GM21786 (cell line): Measurements from ENCODE around the gene TAS2R60.

ENCODE experiments used
- ATAC-seq: cut with Tn5 transposase; IDR thresholded peaks from one replicate; pipeline ENCODE4 v1.9.1; 2021; ENCODE audit not compliant: unreplicated experiment

The TAS2R60 gene

GRCh38 chr7:143437578-143437977 is 5.7 kb upstream of the TAS2R60 start:
- ATAC-seq, result no peak

GRCh38 chr7:143439866-143440265 is 3.4 kb upstream of the TAS2R60 start:
- ATAC-seq, result no peak

GRCh38 chr7:143444063-143444782 is 970 bp downstream of the TAS2R60 start:
- no peak for ATAC-seq

GRCh38 chr7:143444785-143445184 is 1.5 kb downstream of the TAS2R60 start:
- no peak for ATAC-seq

GRCh38 chr7:143447466-143447865 is 4.2 kb downstream of the TAS2R60 start:
- no peak for ATAC-seq

GRCh38 chr7:143448429-143448828 is 5.2 kb downstream of the TAS2R60 start:
- ATAC-seq, result no peak

- no peak for ATAC-seq
Measured at GRCh38 chr7:143449793-143450192, 6.5 kb downstream of the TAS2R60 start.

- ATAC-seq, result no peak
Measured at GRCh38 chr7:143451122-143451521, 7.9 kb downstream of the TAS2R60 start.

- ATAC-seq, result no peak
Measured at GRCh38 chr7:143451746-143452145, 8.5 kb downstream of the TAS2R60 start.

GRCh38 chr7:143452495-143452894 is 9.2 kb downstream of the TAS2R60 start:
- no peak for ATAC-seq

- ATAC-seq, result no peak
Measured at GRCh38 chr7:143454091-143454680, 10.9 kb downstream of the TAS2R60 start.

- no peak for ATAC-seq
Measured at GRCh38 chr7:143455491-143455890, 12.2 kb downstream of the TAS2R60 start.

GRCh38 chr7:143455942-143456341 is 12.7 kb downstream of the TAS2R60 start:
- ATAC-seq, result no peak

- ATAC-seq, result no peak
Measured at GRCh38 chr7:143456992-143457793, 13.9 kb downstream of the TAS2R60 start.

- no peak for ATAC-seq
Measured at GRCh38 chr7:143458263-143458662, 15.0 kb downstream of the TAS2R60 start.

GRCh38 chr7:143458681-143459080 is 15.4 kb downstream of the TAS2R60 start:
- no peak for ATAC-seq

- ATAC-seq, result no peak
Measured at GRCh38 chr7:143459359-143459758, 16.1 kb downstream of the TAS2R60 start.

- no peak for ATAC-seq
Measured at GRCh38 chr7:143460271-143460979, 17.2 kb downstream of the TAS2R60 start.

- ATAC-seq, result no peak
Measured at GRCh38 chr7:143462045-143462444, 18.8 kb downstream of the TAS2R60 start.

- no peak for ATAC-seq
Measured at GRCh38 chr7:143463556-143463955, 20.3 kb downstream of the TAS2R60 start.

- no peak for ATAC-seq
Measured at GRCh38 chr7:143463957-143464356, 20.7 kb downstream of the TAS2R60 start.
